ENCODE results near the gene RREB1. TPM values are rescaled to one million over a fixed set of nuclear protein-coding genes. Genes with fewer than 3 reads are reported as not detected.
A peak's percentile ranks its signal among the peaks of the same experiment; 100 is the strongest.

The RREB1 gene
- total RNA-seq, 1 donor from 2014 or later = 57.6 TPM

- H3K4me3 Mint-ChIP-seq (ENCODE audit: unreplicated experiment) = no peak overlapping the region
- H3K4me1 Mint-ChIP-seq (ENCODE audit: unreplicated experiment) = peaks cover 72% of the 10 kb centered on the region
- H3K27me3 Mint-ChIP-seq (ENCODE audit: unreplicated experiment) = peaks cover 4% of the 10 kb centered on the region
- no peak for DNase-seq (ENCODE audit: low spot score)
- TF ChIP-seq CTCF (IDR thresholded peaks at IDR 0.05; ENCODE audit: unreplicated experiment) = no peak
- H3K36me3 Mint-ChIP-seq (ENCODE audit: low read depth, unreplicated experiment) = peaks cover 4% of the 10 kb centered on the region
- no peaks in the 10 kb centered on the region for H3K9me3 Mint-ChIP-seq (ENCODE audit: unreplicated experiment)
- peak overlapping the region; percentile 17 for H3K27ac Mint-ChIP-seq (ENCODE audit: unreplicated experiment)
Observed at GRCh38 chr6:7165002-7165889, 57.5 kb downstream of the RREB1 start.

- Mint-ChIP-seq H3K9me3 (ENCODE audit: unreplicated experiment) (no peaks in the 10 kb centered on the region), H3K36me3 (ENCODE audit: low read depth, unreplicated experiment) (peaks cover 4% of the 10 kb centered on the region), H3K27ac (ENCODE audit: unreplicated experiment) (no peak overlapping the region), H3K27me3 (ENCODE audit: unreplicated experiment) (peaks cover 4% of the 10 kb centered on the region), H3K4me1 (ENCODE audit: unreplicated experiment) (peaks cover 72% of the 10 kb centered on the region), H3K4me3 (ENCODE audit: unreplicated experiment) (no peak overlapping the region)
- no peak for TF ChIP-seq CTCF (IDR thresholded peaks at IDR 0.05; ENCODE audit: unreplicated experiment)
- DNase-seq (ENCODE audit: low spot score) = no peak
Observed at GRCh38 chr6:7165890-7166267, 58.1 kb downstream of the RREB1 start.

- peaks cover 4% of the 10 kb centered on the region for H3K36me3 Mint-ChIP-seq (ENCODE audit: low read depth, unreplicated experiment)
- H3K9me3 Mint-ChIP-seq (ENCODE audit: unreplicated experiment) = no peaks in the 10 kb centered on the region
- no peak for DNase-seq (ENCODE audit: low spot score)
- peaks cover 5% of the 10 kb centered on the region for H3K27me3 Mint-ChIP-seq (ENCODE audit: unreplicated experiment)
- H3K27ac Mint-ChIP-seq (ENCODE audit: unreplicated experiment) = no peak overlapping the region
- H3K4me1 Mint-ChIP-seq (ENCODE audit: unreplicated experiment) = peaks cover 72% of the 10 kb centered on the region
- no peak for TF ChIP-seq CTCF (IDR thresholded peaks at IDR 0.05; ENCODE audit: unreplicated experiment)
- no peak overlapping the region for H3K4me3 Mint-ChIP-seq (ENCODE audit: unreplicated experiment)
Observed at GRCh38 chr6:7166410-7167293, 58.9 kb downstream of the RREB1 start.

- H3K36me3 Mint-ChIP-seq (ENCODE audit: low read depth, unreplicated experiment) = peaks cover 5% of the 10 kb centered on the region
- no peak for TF ChIP-seq CTCF (IDR thresholded peaks at IDR 0.05; ENCODE audit: unreplicated experiment)
- no peak for DNase-seq (ENCODE audit: low spot score)
- H3K4me1 Mint-ChIP-seq (ENCODE audit: unreplicated experiment) = peaks cover 58% of the 10 kb centered on the region
- H3K9me3 Mint-ChIP-seq (ENCODE audit: unreplicated experiment) = no peaks in the 10 kb centered on the region
- H3K4me3 Mint-ChIP-seq (ENCODE audit: unreplicated experiment) = peak overlapping the region; percentile 34
- peaks cover 1% of the 10 kb centered on the region for H3K27me3 Mint-ChIP-seq (ENCODE audit: unreplicated experiment)
- H3K27ac Mint-ChIP-seq (ENCODE audit: unreplicated experiment) = peak overlapping the region; percentile 59
Observed at GRCh38 chr6:7169296-7169721, 61.5 kb downstream of the RREB1 start.

All from endothelial cell (in vitro differentiated cells).